ENCODE measurements around the gene TIRAP.
"Not testable (repeated sequence)": the region's sequence is repeated elsewhere in the genome, so short reads cannot be mapped to it uniquely, and the experiment has no call there.

TIRAP gene

DNA sequence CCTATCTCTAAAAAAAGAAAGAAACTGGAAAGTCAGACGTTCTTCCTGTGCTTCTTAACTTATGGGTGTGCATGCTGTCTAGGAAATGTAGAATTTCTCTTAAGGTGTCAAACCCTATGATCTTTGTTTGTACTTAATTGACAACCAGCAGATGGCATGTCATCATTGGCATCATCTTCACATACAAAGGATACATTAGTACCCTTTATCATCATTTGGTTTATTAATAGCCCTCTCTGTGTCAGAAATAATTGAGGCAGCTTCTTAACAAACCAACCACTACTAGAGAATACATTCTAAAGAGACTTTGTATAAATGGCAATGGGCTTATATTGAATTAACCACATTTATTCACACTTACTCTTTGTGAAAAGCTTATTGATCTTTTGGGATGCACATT is 28.1 kb upstream of the TIRAP start:
- H2AFZ ChIP-seq (ENCODE audit: insufficient read depth, low read length, poor library complexity), result no peak overlapping the region
- WGBS (ENCODE audit: extremely low coverage, insufficient coverage, insufficient read length), result no CpG with 5 or more reads among the region's 1 CpG
- no peak overlapping the region for H4K12ac ChIP-seq (ENCODE audit: low read depth, low read length)

GRCh38 chr11:126255507-126255906 is 27.4 kb upstream of the TIRAP start:
- H2BK120ac ChIP-seq (ENCODE audit: insufficient read depth, low read length, poor library complexity); H4K12ac ChIP-seq (ENCODE audit: low read depth, low read length); H2AFZ ChIP-seq (ENCODE audit: insufficient read depth, low read length, poor library complexity); H3K18ac ChIP-seq (ENCODE audit: low read length); H3K79me2 ChIP-seq (ENCODE audit: control insufficient read depth, insufficient read depth, low read length, poor library complexity); H3K23ac ChIP-seq (ENCODE audit: low read length); H2AK5ac ChIP-seq (ENCODE audit: low read length); H3K4me2 ChIP-seq (ENCODE audit: low read length); H2BK12ac ChIP-seq (ENCODE audit: low read length); H3K9me3 ChIP-seq (ENCODE audit: insufficient read depth, low read depth, low read length); H3K27ac ChIP-seq (ENCODE audit: low read depth, low read length); H4K91ac ChIP-seq (ENCODE audit: low read depth, low read length); H2BK5ac ChIP-seq (ENCODE audit: low read depth, low read length, poor library complexity); H3K14ac ChIP-seq (ENCODE audit: low read length); H4K8ac ChIP-seq (ENCODE audit: low read depth, low read length); H3K4ac ChIP-seq (ENCODE audit: low read depth, low read length); H3K9ac ChIP-seq (ENCODE audit: low read length); H3K27me3 ChIP-seq (ENCODE audit: insufficient read depth, low read length); H3K79me1 ChIP-seq (ENCODE audit: low read length); H3K4me1 ChIP-seq (ENCODE audit: control insufficient read depth in 1 of 2, insufficient read depth in 2 of 2, low read length in 2 of 2); DNase-seq; H3K4me3 ChIP-seq (ENCODE audit: low read depth, low read length): not testable (repeated sequence)
- WGBS (ENCODE audit: extremely low coverage, insufficient coverage, insufficient read length), result no CpG with 5 or more reads among the region's 5 CpGs
- peaks cover 8 to 23% of the 10 kb centered on the region in 2 experiments for H3K36me3 ChIP-seq (ENCODE audit: control insufficient read depth in 1 of 2, insufficient read depth in 2 of 2, low read length in 2 of 2)

More for the DNA sequence above, 28.1 kb upstream of the TIRAP start:
- Histone ChIP-seq H4K91ac (ENCODE audit: low read depth, low read length) (no peak overlapping the region), H3K14ac (ENCODE audit: low read length) (no peak overlapping the region), H2AK5ac (ENCODE audit: low read length) (no peak overlapping the region), H3K36me3 (ENCODE audit: control insufficient read depth in 1 of 2, insufficient read depth in 2 of 2, low read length in 2 of 2) (peaks cover 8 to 23% of the 10 kb centered on the region in 2 experiments), H3K4me1 (ENCODE audit: control insufficient read depth in 1 of 2, insufficient read depth in 2 of 2, low read length in 2 of 2) (no peaks in the 10 kb centered on the region), H2BK5ac (ENCODE audit: low read depth, low read length, poor library complexity) (no peak overlapping the region), H3K27me3 (ENCODE audit: insufficient read depth, low read length) (no peaks in the 10 kb centered on the region), H3K9me3 (ENCODE audit: insufficient read depth, low read depth, low read length) (no peaks in the 10 kb centered on the region), H3K4me2 (ENCODE audit: low read length) (no peak overlapping the region), H3K4me3 (ENCODE audit: low read depth, low read length) (no peak overlapping the region), H3K4ac (ENCODE audit: low read depth, low read length) (no peak overlapping the region), H3K9ac (ENCODE audit: low read length) (no peak overlapping the region), H4K8ac (ENCODE audit: low read depth, low read length) (no peak overlapping the region), H3K27ac (ENCODE audit: low read depth, low read length) (no peak overlapping the region), H3K79me1 (ENCODE audit: low read length) (no peaks in the 10 kb centered on the region), H3K23ac (ENCODE audit: low read length) (no peak overlapping the region), H2BK12ac (ENCODE audit: low read length) (no peak overlapping the region), H3K18ac (ENCODE audit: low read length) (no peak overlapping the region), H3K79me2 (ENCODE audit: control insufficient read depth, insufficient read depth, low read length, poor library complexity) (no peaks in the 10 kb centered on the region), H2BK120ac (ENCODE audit: insufficient read depth, low read length, poor library complexity) (no peak overlapping the region)
- no peak for DNase-seq

GRCh38 chr11:126256216-126256615 is 26.7 kb upstream of the TIRAP start:
- Histone ChIP-seq H3K4me3 (ENCODE audit: low read depth, low read length) (no peak overlapping the region), H3K9me3 (ENCODE audit: insufficient read depth, low read depth, low read length) (no peaks in the 10 kb centered on the region), H2AK5ac (ENCODE audit: low read length) (no peak overlapping the region), H3K27me3 (ENCODE audit: insufficient read depth, low read length) (no peaks in the 10 kb centered on the region), H3K4ac (ENCODE audit: low read depth, low read length) (no peak overlapping the region), H3K4me2 (ENCODE audit: low read length) (no peak overlapping the region), H4K91ac (ENCODE audit: low read depth, low read length) (no peak overlapping the region), H3K79me2 (ENCODE audit: control insufficient read depth, insufficient read depth, low read length, poor library complexity) (no peaks in the 10 kb centered on the region), H3K23ac (ENCODE audit: low read length) (no peak overlapping the region), H2BK120ac (ENCODE audit: insufficient read depth, low read length, poor library complexity) (no peak overlapping the region), H3K14ac (ENCODE audit: low read length) (no peak overlapping the region), H2AFZ (ENCODE audit: insufficient read depth, low read length, poor library complexity) (no peak overlapping the region), H4K12ac (ENCODE audit: low read depth, low read length) (no peak overlapping the region), H4K8ac (ENCODE audit: low read depth, low read length) (no peak overlapping the region), H3K79me1 (ENCODE audit: low read length) (no peaks in the 10 kb centered on the region), H3K4me1 (ENCODE audit: control insufficient read depth in 1 of 2, insufficient read depth in 2 of 2, low read length in 2 of 2) (no peaks in the 10 kb centered on the region), H2BK5ac (ENCODE audit: low read depth, low read length, poor library complexity) (no peak overlapping the region), H3K18ac (ENCODE audit: low read length) (no peak overlapping the region), H3K9ac (ENCODE audit: low read length) (no peak overlapping the region), H3K36me3 (ENCODE audit: control insufficient read depth in 1 of 2, insufficient read depth in 2 of 2, low read length in 2 of 2) (peaks cover 8 to 27% of the 10 kb centered on the region in 2 experiments), H3K27ac (ENCODE audit: low read depth, low read length) (no peak overlapping the region), H2BK12ac (ENCODE audit: low read length) (no peak overlapping the region)
- no CpG with 5 or more reads among the region's 4 CpGs for WGBS (ENCODE audit: extremely low coverage, insufficient coverage, insufficient read length)
- no peak for DNase-seq

GRCh38 chr11:126257144-126257543 is 25.7 kb upstream of the TIRAP start:
- Histone ChIP-seq H3K79me1 (ENCODE audit: low read length) (no peaks in the 10 kb centered on the region), H2AFZ (ENCODE audit: insufficient read depth, low read length, poor library complexity) (no peak overlapping the region), H2AK5ac (ENCODE audit: low read length) (no peak overlapping the region), H3K4me2 (ENCODE audit: low read length) (no peak overlapping the region), H4K91ac (ENCODE audit: low read depth, low read length) (no peak overlapping the region), H3K4me1 (ENCODE audit: control insufficient read depth in 1 of 2, insufficient read depth in 2 of 2, low read length in 2 of 2) (no peaks in the 10 kb centered on the region), H2BK120ac (ENCODE audit: insufficient read depth, low read length, poor library complexity) (no peak overlapping the region), H3K27me3 (ENCODE audit: insufficient read depth, low read length) (no peaks in the 10 kb centered on the region), H3K79me2 (ENCODE audit: control insufficient read depth, insufficient read depth, low read length, poor library complexity) (no peaks in the 10 kb centered on the region), H3K14ac (ENCODE audit: low read length) (no peak overlapping the region), H3K18ac (ENCODE audit: low read length) (no peak overlapping the region), H2BK5ac (ENCODE audit: low read depth, low read length, poor library complexity) (no peak overlapping the region), H4K8ac (ENCODE audit: low read depth, low read length) (no peak overlapping the region), H3K4ac (ENCODE audit: low read depth, low read length) (no peak overlapping the region), H3K23ac (ENCODE audit: low read length) (no peak overlapping the region), H3K9ac (ENCODE audit: low read length) (no peak overlapping the region), H2BK12ac (ENCODE audit: low read length) (no peak overlapping the region), H3K36me3 (ENCODE audit: control insufficient read depth in 1 of 2, insufficient read depth in 2 of 2, low read length in 2 of 2) (peaks cover 12 to 31% of the 10 kb centered on the region in 2 experiments), H3K4me3 (ENCODE audit: low read depth, low read length) (no peak overlapping the region), H4K12ac (ENCODE audit: low read depth, low read length) (no peak overlapping the region), H3K27ac (ENCODE audit: low read depth, low read length) (no peak overlapping the region), H3K9me3 (ENCODE audit: insufficient read depth, low read depth, low read length) (no peaks in the 10 kb centered on the region)
- DNase-seq, result peak in 1 of 2 donors; percentile 27
- WGBS (ENCODE audit: extremely low coverage, insufficient coverage, insufficient read length), result no CpG with 5 or more reads among the region's 2 CpGs

Measured in trophoblast cell (in vitro differentiated cells and primary cell).